Left lung (tissue), 10 donors: ENCODE data around the gene CBY1. TPM values are rescaled to one million over a fixed set of nuclear protein-coding genes. Genes with fewer than 3 reads are reported as not detected.
A peak's percentile ranks its signal among the peaks of the same experiment; 100 is the strongest.

Source experiments
- ATAC-seq: fragments of 200-7000 bp; cut with Tn5 transposase; one replicate; pipeline ENCODE4 v1.9.1; 2020; ENCODE audit warnings: moderate library complexity
- DNase-seq, 4 donors: peaks; one replicate each; pipeline ENCODE4 v3.0.0-alpha.2; 2013 to 2020
- H3K27ac ChIP-seq, 2 donors: fragments of 200-600 bp; sonication (generic) in 1 of 2; one replicate each; pipeline versions ENCODE4 v1.5.0 to v1.8.0; 2020 to 2021
- H3K27me3 ChIP-seq, 2 donors: fragments of 200-600 bp; sonication (generic) in 1 of 2; one replicate each; pipeline versions ENCODE4 v1.5.0 to v1.8.0; 2020 to 2021
- H3K36me3 ChIP-seq, 2 donors: fragments of 200-600 bp; sonication (generic) in 1 of 2; one replicate each; pipeline versions ENCODE4 v1.5.0 to v1.8.0; 2020 to 2021
- H3K4me1 ChIP-seq, 2 donors: fragments of 200-600 bp; one replicate each; pipeline ENCODE4 v1.8.0; 2021
- H3K4me3 ChIP-seq, 2 donors: fragments of 200-600 bp; sonication (generic) in 1 of 2; one replicate each; pipeline versions ENCODE4 v1.5.0 to v1.8.0; 2020 to 2021; ENCODE audit warnings: mild to moderate bottlenecking in 1 of 2
- H3K9me3 ChIP-seq, 2 donors: fragments of 200-600 bp; sonication (generic) in 1 of 2; one replicate each; pipeline versions ENCODE4 v1.5.0 to v1.8.0; 2020 to 2021
- intact Hi-C, 2 donors: fragments of 100-400 bp; cut with DNase I; formaldehyde crosslinking; loops; one replicate each; pipeline versions ENCODE4 v1.11.2 to v1.14.2; 2022
- polyA plus RNA-seq, 6 donors: library from polyadenylated mRNA; unstranded; fragments of 120-200 nt; gene quantifications; one replicate each; pipeline ENCODE4 v1.2.1, GENCODE V29; 2013; ENCODE audit not compliant: insufficient read length in 6 of 6
- total RNA-seq, 2 donors: library from RNA; stranded (reverse); fragmentation: NEBNext Ultra II Directional; extraction: Animal tissue kit (Norgen Biotek cat#: 25700); gene quantifications; one replicate each; pipeline ENCODE4 v1.2.1, GENCODE V29; 2021
- TF ChIP-seq, protein P1 (sequence below), 2 donors: fragments of 200-600 bp; sonication (generic) in 1 of 2; IDR thresholded peaks; one replicate each; pipeline versions ENCODE4 v1.5.0 to v1.8.0; 2021; ENCODE audit warnings: antibody characterized with exemption in 2 of 2
- donor health status: DM: no; HTN: yes; CAD: no.
- donor health status: DM: no; HTN: no; CAD: no.

Gene CBY1
- total and polyA plus RNA-seq, 8 donors = 24.4 to 56.6 (median 52.0) TPM

DNA sequence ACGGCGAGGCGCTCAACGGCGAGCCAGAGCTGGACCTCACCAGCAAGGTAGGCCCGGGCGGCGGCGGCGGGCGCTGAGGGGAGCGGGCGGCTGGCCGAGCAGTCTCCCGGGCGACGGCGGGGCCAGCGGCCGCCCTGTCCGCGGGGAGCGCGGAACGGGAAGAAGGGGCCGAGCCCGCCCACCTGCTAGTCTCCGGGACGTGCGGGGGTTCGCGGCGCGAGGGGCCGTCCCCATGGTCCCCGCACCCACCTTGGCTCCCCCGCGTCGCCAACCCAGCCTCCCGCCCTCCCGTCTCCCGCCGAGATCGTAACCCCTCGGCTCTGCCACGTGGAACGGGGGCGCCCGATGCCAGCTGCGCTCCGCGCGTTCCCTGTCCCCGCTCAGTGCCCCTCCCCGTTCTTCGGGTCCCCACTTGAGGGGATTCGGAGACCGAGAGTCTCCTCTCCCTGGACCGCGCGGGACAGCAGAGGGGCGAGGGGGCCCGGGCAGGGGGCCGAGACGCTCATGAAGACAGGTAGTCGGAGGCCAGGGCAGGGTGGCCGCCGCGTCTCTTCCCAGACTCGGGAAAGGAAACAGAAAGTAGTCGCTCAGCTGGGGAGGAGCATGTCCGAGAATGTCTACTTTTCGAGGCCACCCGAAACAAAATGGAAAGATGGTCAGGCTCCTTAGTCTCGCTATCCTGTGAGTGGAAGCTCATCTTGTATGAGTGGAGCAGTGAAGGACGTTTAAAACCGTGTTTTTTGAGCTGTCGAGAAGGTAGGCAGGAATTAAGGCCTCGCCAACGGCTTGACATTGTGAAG is 49.9 kb downstream of the CBY1 start:
- Histone ChIP-seq H3K36me3 (peaks cover 0 to 13% of the 10 kb centered on the region in 2 donors), H3K4me1 (peaks cover 8 to 61% of the 10 kb centered on the region in 2 donors), H3K4me3 (peak overlapping the region; percentile 92 to 98), H3K27ac (peak overlapping the region; percentile 95 to 97), H3K27me3 (no peaks in the 10 kb centered on the region), H3K9me3 (no peaks in the 10 kb centered on the region)
- ATAC-seq = peak; percentile 3
- TF ChIP-seq, protein P1, sequence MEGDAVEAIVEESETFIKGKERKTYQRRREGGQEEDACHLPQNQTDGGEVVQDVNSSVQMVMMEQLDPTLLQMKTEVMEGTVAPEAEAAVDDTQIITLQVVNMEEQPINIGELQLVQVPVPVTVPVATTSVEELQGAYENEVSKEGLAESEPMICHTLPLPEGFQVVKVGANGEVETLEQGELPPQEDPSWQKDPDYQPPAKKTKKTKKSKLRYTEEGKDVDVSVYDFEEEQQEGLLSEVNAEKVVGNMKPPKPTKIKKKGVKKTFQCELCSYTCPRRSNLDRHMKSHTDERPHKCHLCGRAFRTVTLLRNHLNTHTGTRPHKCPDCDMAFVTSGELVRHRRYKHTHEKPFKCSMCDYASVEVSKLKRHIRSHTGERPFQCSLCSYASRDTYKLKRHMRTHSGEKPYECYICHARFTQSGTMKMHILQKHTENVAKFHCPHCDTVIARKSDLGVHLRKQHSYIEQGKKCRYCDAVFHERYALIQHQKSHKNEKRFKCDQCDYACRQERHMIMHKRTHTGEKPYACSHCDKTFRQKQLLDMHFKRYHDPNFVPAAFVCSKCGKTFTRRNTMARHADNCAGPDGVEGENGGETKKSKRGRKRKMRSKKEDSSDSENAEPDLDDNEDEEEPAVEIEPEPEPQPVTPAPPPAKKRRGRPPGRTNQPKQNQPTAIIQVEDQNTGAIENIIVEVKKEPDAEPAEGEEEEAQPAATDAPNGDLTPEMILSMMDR (IDR thresholded peaks at IDR 0.05) = no peak
- peak; percentile 38 to 92 (median 54) for DNase-seq
- intact Hi-C loops = no loop called here

GRCh38 chr22:38706901-38707195 is 50.4 kb downstream of the CBY1 start:
- no peaks in the 10 kb centered on the region for H3K9me3 ChIP-seq
- no peaks in the 10 kb centered on the region for H3K27me3 ChIP-seq
- intact Hi-C loops = no loop called here
- TF ChIP-seq, protein P1 (IDR thresholded peaks at IDR 0.05) = no peak
- H3K4me3 ChIP-seq = peak overlapping the region; percentile 92 to 98
- peak overlapping the region; percentile 95 to 97 for H3K27ac ChIP-seq
- H3K4me1 ChIP-seq = peaks cover 8 to 60% of the 10 kb centered on the region in 2 donors
- H3K36me3 ChIP-seq = peaks cover 0 to 13% of the 10 kb centered on the region in 2 donors
- ATAC-seq (peak; percentile 22), DNase-seq (peak in 1 of 4 donors; percentile 44)

DNA sequence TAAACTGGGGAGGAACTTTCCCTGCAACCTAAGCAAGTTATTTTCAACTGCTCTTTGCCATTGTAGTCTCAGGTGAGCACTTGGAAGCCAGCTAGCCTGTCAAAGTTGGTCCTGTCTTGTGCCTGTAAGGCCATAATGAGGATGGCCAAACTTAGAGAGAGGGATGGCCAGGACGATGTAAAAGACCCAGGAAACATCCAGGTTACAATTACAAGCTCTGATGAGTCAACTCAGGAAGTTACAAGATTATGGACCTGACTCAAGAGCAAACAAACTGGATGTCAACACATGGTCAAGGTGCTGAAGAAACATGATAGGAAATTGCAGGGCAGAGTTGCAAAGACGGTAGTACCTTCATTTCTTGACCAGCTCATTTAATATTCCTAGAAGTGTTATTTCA is 50.9 kb downstream of the CBY1 start:
- intact Hi-C loops = no loop called here
- no peak for DNase-seq
- peak overlapping the region; percentile 95 to 97 for H3K27ac ChIP-seq
- no peaks in the 10 kb centered on the region for H3K27me3 ChIP-seq
- no peak for ATAC-seq
- no peaks in the 10 kb centered on the region for H3K9me3 ChIP-seq
- TF ChIP-seq, protein P1 (IDR thresholded peaks at IDR 0.05) = no peak
- H3K4me3 ChIP-seq = peak overlapping the region; percentile 92 to 98
- H3K36me3 ChIP-seq = peaks cover 0 to 13% of the 10 kb centered on the region in 2 donors
- peaks cover 8 to 60% of the 10 kb centered on the region in 2 donors for H3K4me1 ChIP-seq

GRCh38 chr22:38707984-38708383 is 51.5 kb downstream of the CBY1 start:
- intact Hi-C loops = no loop called here
- TF ChIP-seq, protein P1 (IDR thresholded peaks at IDR 0.05) = no peak
- peaks cover 0 to 13% of the 10 kb centered on the region in 2 donors for H3K36me3 ChIP-seq
- peak overlapping the region in 1 of 2 donors; percentile 20 for H3K27ac ChIP-seq
- DNase-seq (no peak), ATAC-seq (no peak)
- peaks cover 8 to 65% of the 10 kb centered on the region in 2 donors for H3K4me1 ChIP-seq
- peak overlapping the region in 1 of 2 donors; percentile 98 for H3K4me3 ChIP-seq
- no peaks in the 10 kb centered on the region for H3K9me3 ChIP-seq
- no peaks in the 10 kb centered on the region for H3K27me3 ChIP-seq

GRCh38 chr22:38709306-38709705 is 52.9 kb downstream of the CBY1 start:
- DNase-seq = no peak
- no peaks in the 10 kb centered on the region for H3K27me3 ChIP-seq
- no peak for ATAC-seq
- no peaks in the 10 kb centered on the region for H3K9me3 ChIP-seq
- H3K36me3 ChIP-seq = peaks cover 0 to 13% of the 10 kb centered on the region in 2 donors
- TF ChIP-seq, protein P1 (IDR thresholded peaks at IDR 0.05) = no peak
- no peak overlapping the region for H3K4me3 ChIP-seq
- intact Hi-C loops = no loop called here
- peak overlapping the region in 1 of 2 donors; percentile 55 for H3K27ac ChIP-seq
- H3K4me1 ChIP-seq = peaks cover 12 to 79% of the 10 kb centered on the region in 2 donors
